GM18499 (cell line): ENCODE measurements around the gene CTSH.
"Not testable (repeated sequence)": the region's sequence is repeated elsewhere in the genome, so short reads cannot be mapped to it uniquely, and the experiment has no call there.

Experiments
- ATAC-seq: cut with Tn5 transposase; IDR thresholded peaks from one replicate; pipeline ENCODE4 v1.9.1; 2021; ENCODE audit warnings: moderate number of reproducible peaks; ENCODE audit not compliant: insufficient read depth, unreplicated experiment

Gene CTSH

GRCh38 chr15:78925076-78925624 lies 19.7 kb downstream of the CTSH start:
- ATAC-seq, result no peak

GRCh38 chr15:78923480-78924360 lies 21.1 kb downstream of the CTSH start:
- no peak for ATAC-seq

- no peak for ATAC-seq
Observed at GRCh38 chr15:78923015-78923414, 21.8 kb downstream of the CTSH start.

- no peak for ATAC-seq
Observed at GRCh38 chr15:78922527-78922926, 22.3 kb downstream of the CTSH start.

- ATAC-seq, result no peak
Observed at GRCh38 chr15:78921940-78922339, 22.9 kb downstream of the CTSH start.

GRCh38 chr15:78921517-78921916 lies 23.3 kb downstream of the CTSH start:
- no peak for ATAC-seq

GRCh38 chr15:78917888-78918287 lies 27.0 kb downstream of the CTSH start:
- ATAC-seq, result no peak

GRCh38 chr15:78916088-78916487 lies 28.8 kb downstream of the CTSH start:
- ATAC-seq, result no peak

GRCh38 chr15:78915341-78916087 lies 29.3 kb downstream of the CTSH start:
- ATAC-seq, result no peak

GRCh38 chr15:78914027-78914764 lies 30.6 kb downstream of the CTSH start:
- no peak for ATAC-seq

GRCh38 chr15:78913012-78913411 lies 31.8 kb downstream of the CTSH start:
- ATAC-seq, result no peak

- ATAC-seq, result no peak
Observed at GRCh38 chr15:78912316-78912715, 32.5 kb downstream of the CTSH start.

GRCh38 chr15:78910271-78910670 lies 34.6 kb downstream of the CTSH start:
- no peak for ATAC-seq

GRCh38 chr15:78909791-78910228 lies 35.0 kb downstream of the CTSH start:
- ATAC-seq, result no peak

GRCh38 chr15:78909160-78909695 lies 35.6 kb downstream of the CTSH start:
- ATAC-seq, result no peak

- no peak for ATAC-seq
Observed at GRCh38 chr15:78907577-78907976, 37.3 kb downstream of the CTSH start.

GRCh38 chr15:78906316-78906620 lies 38.6 kb downstream of the CTSH start:
- ATAC-seq, result no peak

GRCh38 chr15:78904599-78905358 lies 40.1 kb downstream of the CTSH start:
- ATAC-seq, result no peak

GRCh38 chr15:78902281-78903032 lies 42.4 kb downstream of the CTSH start:
- ATAC-seq, result not testable (repeated sequence)
